Kasumi-1 (cell line): ENCODE data around the gene DLGAP4.
"Not testable (repeated sequence)": the region's sequence is repeated elsewhere in the genome, so short reads cannot be mapped to it uniquely, and the experiment has no call there.

Source experiments
- DNase-seq, 2 experiments: peaks; one replicate each; lab custom pipeline; 2025; lab: John Stamatoyannopoulos, UW

DLGAP4 gene

GRCh38 chr20:36379914-36380313 lies 73.8 kb downstream of the DLGAP4 start:
- DNase-seq = not testable (repeated sequence)

GRCh38 chr20:36384022-36384619 lies 78.0 kb downstream of the DLGAP4 start:
- DNase-seq = peak; percentile 80 to 83

GRCh38 chr20:36385503-36385902 lies 79.4 kb downstream of the DLGAP4 start:
- no peak for DNase-seq

- DNase-seq = no peak
These were observed 80.1 kb downstream of the DLGAP4 start for GRCh38 chr20:36386236-36386635.

GRCh38 chr20:36390269-36390668 lies 84.1 kb downstream of the DLGAP4 start:
- no peak for DNase-seq

- DNase-seq = no peak
These were observed 84.7 kb downstream of the DLGAP4 start for GRCh38 chr20:36390719-36391415.

GRCh38 chr20:36391456-36391855 lies 85.3 kb downstream of the DLGAP4 start:
- DNase-seq = no peak

- no peak for DNase-seq
These were observed 85.8 kb downstream of the DLGAP4 start for GRCh38 chr20:36391955-36392354.

GRCh38 chr20:36392989-36393388 lies 86.8 kb downstream of the DLGAP4 start:
- DNase-seq = no peak

- DNase-seq = no peak
These were observed 88.3 kb downstream of the DLGAP4 start for GRCh38 chr20:36394340-36394965.

- no peak for DNase-seq
These were observed 90.2 kb downstream of the DLGAP4 start for GRCh38 chr20:36396340-36396739.

GRCh38 chr20:36396847-36397630 lies 90.9 kb downstream of the DLGAP4 start:
- DNase-seq = no peak

- DNase-seq = no peak
These were observed 92.4 kb downstream of the DLGAP4 start for GRCh38 chr20:36398515-36398914.

- DNase-seq = peak; percentile 35 to 36
These were observed 93.2 kb downstream of the DLGAP4 start for GRCh38 chr20:36399147-36399968.

GRCh38 chr20:36399969-36400545 lies 93.9 kb downstream of the DLGAP4 start:
- DNase-seq = no peak

GRCh38 chr20:36400909-36401735 lies 95.0 kb downstream of the DLGAP4 start:
- DNase-seq = no peak

- peak in 1 of 2 experiments; percentile 4 for DNase-seq
These were observed 96.6 kb downstream of the DLGAP4 start for GRCh38 chr20:36402708-36403107.

GRCh38 chr20:36404435-36404978 lies 98.4 kb downstream of the DLGAP4 start:
- no peak for DNase-seq

- DNase-seq = no peak
These were observed 99.1 kb downstream of the DLGAP4 start for GRCh38 chr20:36405255-36405654.

- DNase-seq = no peak
These were observed 101.1 kb downstream of the DLGAP4 start for GRCh38 chr20:36407199-36407733.
